Calu3 (cell line): ENCODE results near the gene CD34. TPM values are rescaled to one million over a fixed set of nuclear protein-coding genes. Genes with fewer than 3 reads are reported as not detected.

ENCODE experiments used
- BruUV-seq: library from RNA; stranded (reverse); fragments of 400-500 nt; replicated peaks from 2 replicates; lab custom pipeline; 2021; lab: Mats Ljungman, UMichigan
- CTCF ChIA-PET: fragments of 300-600 bp; sonication (Branson Sonifier 250); formaldehyde crosslinking; loops from one replicate; lab custom pipeline; 2022; ENCODE audit warnings: antibody characterized with exemption; lab: Charles Lee
- DNase-seq: peaks from one replicate; pipeline ENCODE4 v3.0.0; 2022
- H3K27ac Mint-ChIP-seq: one replicate; pipeline ENCODE4 v1.8.0; 2022; ENCODE audit warnings: mixed read lengths; ENCODE audit not compliant: unreplicated experiment
- H3K27me3 Mint-ChIP-seq: one replicate; pipeline ENCODE4 v1.8.0; 2022; ENCODE audit warnings: mixed read lengths; ENCODE audit not compliant: unreplicated experiment
- H3K36me3 Mint-ChIP-seq: one replicate; pipeline ENCODE4 v1.8.0; 2022; ENCODE audit warnings: mild to moderate bottlenecking, moderate library complexity, mixed read lengths; ENCODE audit not compliant: insufficient read depth, unreplicated experiment
- H3K4me1 Mint-ChIP-seq: one replicate; pipeline ENCODE4 v1.8.0; 2022; ENCODE audit warnings: mild to moderate bottlenecking, low read depth, mixed read lengths; ENCODE audit not compliant: unreplicated experiment
- H3K4me3 Mint-ChIP-seq: one replicate; pipeline ENCODE4 v1.8.0; 2022; ENCODE audit warnings: mild to moderate bottlenecking, low read depth, moderate library complexity, mixed read lengths; ENCODE audit not compliant: unreplicated experiment
- H3K9me3 Mint-ChIP-seq: one replicate; pipeline ENCODE4 v1.8.0; 2022; ENCODE audit warnings: low read depth, mixed read lengths; ENCODE audit not compliant: unreplicated experiment
- CTCF ChIP-seq: fragments of 200-600 bp; IDR thresholded peaks from one replicate; pipeline ENCODE4 v1.8.0; 2022; ENCODE audit warnings: antibody characterized with exemption; ENCODE audit not compliant: unreplicated experiment
- intact Hi-C: fragments of 100-400 bp; cut with micrococcal nuclease; formaldehyde crosslinking; loops from one replicate; pipeline ENCODE4 v1.10.0; 2022; ENCODE audit not compliant: unreplicated experiment
- total RNA-seq: library from RNA; stranded (reverse); gene quantifications from 2 replicates; pipeline ENCODE4 v1.2.3, GENCODE V29; 2022

CD34 gene
- total RNA-seq, 1 experiment from 2014 or later = 0.24 TPM

GRCh38 chr1:207925210-207925609 lies 14.3 kb upstream of the CD34 start:
- Mint-ChIP-seq H3K4me1 (no peaks in the 10 kb centered on the region), H3K27me3 (peaks cover 9% of the 10 kb centered on the region), H3K4me3 (no peak overlapping the region), H3K27ac (no peak overlapping the region), H3K9me3 (peaks cover 2% of the 10 kb centered on the region), H3K36me3 (no peaks in the 10 kb centered on the region)
- CTCF ChIA-PET = interaction anchor here (0.7 to 1.9 kb wide), 5 partner anchors 17 to 227 kb away, joined by 3 to 9 read pairs (median 3); no protein-coding TSS in a partner anchor
- TF ChIP-seq CTCF = no peak
- BruUV-seq = no TSS peak
- DNase-seq = peak; percentile 34
- intact Hi-C loops = no loop called here

GRCh38 chr1:207923561-207923960 lies 12.6 kb upstream of the CD34 start:
- Mint-ChIP-seq H3K4me3 (no peak overlapping the region), H3K27ac (no peak overlapping the region), H3K4me1 (no peaks in the 10 kb centered on the region), H3K36me3 (no peaks in the 10 kb centered on the region), H3K9me3 (no peaks in the 10 kb centered on the region), H3K27me3 (peaks cover 9% of the 10 kb centered on the region)
- BruUV-seq = no TSS peak
- CTCF ChIA-PET = no interaction called here
- no peak for TF ChIP-seq CTCF
- no peak for DNase-seq
- intact Hi-C loops = no loop called here

DNA sequence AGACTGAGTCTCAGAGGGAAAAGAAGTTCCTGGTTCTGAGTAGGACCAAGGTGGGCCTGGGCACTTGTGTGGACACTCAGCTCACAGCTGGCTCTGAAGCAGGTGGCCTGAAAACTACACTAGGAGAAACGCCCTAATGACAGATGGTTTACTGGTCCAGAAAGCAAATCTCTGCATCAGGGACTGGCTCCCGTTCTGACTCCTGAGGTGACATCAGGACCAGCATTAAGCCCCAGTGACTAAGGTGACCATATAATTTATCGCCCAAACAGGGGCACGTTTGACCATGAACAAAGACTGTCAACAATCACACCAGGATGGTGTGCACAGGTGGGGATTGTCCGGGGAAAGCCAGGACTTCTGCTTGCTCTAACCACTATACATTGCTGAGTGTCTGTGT lies 12.2 kb upstream of the CD34 start:
- peaks cover 9% of the 10 kb centered on the region for H3K27me3 Mint-ChIP-seq
- TF ChIP-seq CTCF = no peak
- no TSS peak for BruUV-seq
- no peaks in the 10 kb centered on the region for H3K4me1 Mint-ChIP-seq
- H3K4me3 Mint-ChIP-seq = no peak overlapping the region
- no peaks in the 10 kb centered on the region for H3K36me3 Mint-ChIP-seq
- CTCF ChIA-PET = no interaction called here
- H3K9me3 Mint-ChIP-seq = no peaks in the 10 kb centered on the region
- H3K27ac Mint-ChIP-seq = no peak overlapping the region
- no peak for DNase-seq
- intact Hi-C loops = no loop called here

- CTCF ChIA-PET = no interaction called here
- H3K27ac Mint-ChIP-seq = no peak overlapping the region
- H3K36me3 Mint-ChIP-seq = no peaks in the 10 kb centered on the region
- TF ChIP-seq CTCF = no peak
- peaks cover 9% of the 10 kb centered on the region for H3K27me3 Mint-ChIP-seq
- no peak for DNase-seq
- H3K4me3 Mint-ChIP-seq = no peak overlapping the region
- intact Hi-C loops = no loop called here
- H3K9me3 Mint-ChIP-seq = no peaks in the 10 kb centered on the region
- no TSS peak for BruUV-seq
- no peaks in the 10 kb centered on the region for H3K4me1 Mint-ChIP-seq
Measured at GRCh38 chr1:207922554-207922953, 11.6 kb upstream of the CD34 start.
